ENCODE results near the gene HMCN2.
A peak's percentile ranks its signal among the peaks of the same experiment; 100 is the strongest.

The HMCN2 gene

DNA sequence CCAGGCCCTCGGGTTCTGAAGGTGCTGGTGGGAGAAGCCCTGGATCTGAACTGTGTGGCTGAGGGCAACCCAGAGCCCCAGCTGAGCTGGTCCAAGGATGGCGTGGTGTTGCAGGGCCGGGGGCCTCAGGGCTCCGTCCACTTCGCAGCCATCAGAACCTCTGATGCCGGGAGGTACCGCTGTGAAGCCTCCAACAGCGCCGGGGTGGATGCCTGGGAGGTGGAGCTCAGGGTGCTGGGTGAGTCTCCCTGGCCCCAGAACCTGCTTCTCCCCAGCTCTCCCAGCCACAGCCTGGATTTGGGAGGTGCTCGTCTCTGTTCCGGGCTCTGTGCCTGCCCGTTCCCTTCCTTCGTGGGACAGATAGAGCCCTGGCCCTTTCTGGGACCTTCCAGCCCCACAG is 75.6 kb downstream of the HMCN2 start:
- Histone ChIP-seq H3K9me3 (ENCODE audit: control insufficient read depth, low read length) (no peaks in the 10 kb centered on the region), H4K91ac (ENCODE audit: low read length) (no peak overlapping the region), H3K14ac (ENCODE audit: low read length in 2 of 2) (no peak overlapping the region), H3K23ac (ENCODE audit: low read length in 2 of 2) (no peak overlapping the region), H3K18ac (ENCODE audit: low read depth in 1 of 2, low read length in 2 of 2) (no peak overlapping the region), H3K36me3 (ENCODE audit: control insufficient read depth in 1 of 2, insufficient read depth in 2 of 2, low read depth in 1 of 2, low read length in 2 of 2) (no peaks in the 10 kb centered on the region), H2BK15ac (ENCODE audit: low read depth, poor library complexity, severe bottlenecking) (no peak overlapping the region), H3K27me3 (ENCODE audit: control insufficient read depth in 1 of 2, insufficient read depth in 1 of 2, low read length in 2 of 2) (peaks cover 8 to 33% of the 10 kb centered on the region in 2 experiments), H3K9ac (ENCODE audit: low read length) (no peak overlapping the region), H2BK5ac (ENCODE audit: low read depth, low read length, poor library complexity, severe bottlenecking) (no peak overlapping the region), H3K79me1 (replicated peaks; ENCODE audit: low read length, poor library complexity, severe bottlenecking) (no peaks in the 10 kb centered on the region), H2BK12ac (ENCODE audit: low read length in 2 of 2) (no peak overlapping the region), H2AK5ac (ENCODE audit: low read length, severe bottlenecking) (no peak overlapping the region), H3K4me2 (ENCODE audit: low read length, poor library complexity, severe bottlenecking) (no peak overlapping the region), H2BK120ac (ENCODE audit: low read depth, low read length) (no peak overlapping the region), H4K8ac (ENCODE audit: low read length) (no peak overlapping the region), H2AFZ (ENCODE audit: low read depth, low read length) (no peak overlapping the region), H3K4ac (ENCODE audit: low read depth in 1 of 2, low read length in 2 of 2) (no peak overlapping the region), H3K4me1 (ENCODE audit: control insufficient read depth, insufficient read depth, low read depth, low read length) (peaks cover 8% of the 10 kb centered on the region), H3K4me3 (ENCODE audit: insufficient read depth in 1 of 2, low read depth in 1 of 2, low read length in 2 of 2) (no peak overlapping the region), H3K27ac (ENCODE audit: low read length, poor library complexity, severe bottlenecking) (no peak overlapping the region)
- WGBS = 88% methylated on average over 13 of the region's 13 CpGs
- DNase-seq = no peak

DNA sequence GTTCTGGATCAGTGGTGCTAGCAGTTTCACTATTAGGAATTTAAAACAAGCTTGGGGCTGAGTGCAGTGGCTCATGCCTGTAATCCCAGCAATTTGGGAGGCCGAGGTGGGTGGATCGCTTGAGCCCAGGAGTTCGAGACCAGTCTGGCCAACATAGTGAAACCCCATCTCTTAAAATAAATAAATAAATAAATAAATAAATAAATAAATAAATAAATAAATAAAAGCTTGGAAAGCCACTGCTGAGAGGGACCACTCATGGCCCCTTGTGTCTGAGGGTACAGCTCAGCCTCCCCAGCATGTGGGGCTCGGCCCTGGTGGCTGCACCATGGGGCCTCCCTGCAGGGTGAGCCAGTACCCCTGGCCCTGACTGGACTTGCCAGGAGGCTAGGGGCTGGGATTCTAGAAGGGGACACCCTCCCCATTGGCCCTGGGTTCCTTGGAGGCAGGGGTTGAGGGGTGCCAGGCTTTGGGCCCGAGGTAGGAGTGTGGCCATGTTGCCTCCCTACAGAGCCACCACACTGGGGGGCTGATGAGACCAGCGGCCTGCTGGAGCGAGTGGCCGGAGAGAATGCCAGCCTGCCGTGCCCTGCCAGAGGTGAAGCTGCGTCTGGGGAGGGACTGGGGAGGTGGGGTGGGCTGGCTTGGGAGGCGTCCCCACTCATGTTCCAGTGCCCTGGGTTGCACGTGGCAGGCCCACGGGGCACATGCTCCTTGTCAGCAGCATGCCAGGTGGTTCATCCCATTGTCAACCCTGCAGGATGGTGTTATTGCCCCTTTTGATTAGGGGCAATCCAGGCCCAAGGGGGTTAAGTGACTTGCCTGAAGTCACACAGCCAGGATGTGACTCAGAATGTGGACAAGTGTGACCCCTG is 76.5 kb downstream of the HMCN2 start:
- Histone ChIP-seq H3K23ac (ENCODE audit: low read length in 2 of 2) (no peak overlapping the region), H3K27ac (ENCODE audit: low read length, poor library complexity, severe bottlenecking) (no peak overlapping the region), H2BK15ac (ENCODE audit: low read depth, poor library complexity, severe bottlenecking) (no peak overlapping the region), H2BK120ac (ENCODE audit: low read depth, low read length) (no peak overlapping the region), H2BK5ac (ENCODE audit: low read depth, low read length, poor library complexity, severe bottlenecking) (no peak overlapping the region), H3K18ac (ENCODE audit: low read depth in 1 of 2, low read length in 2 of 2) (no peak overlapping the region), H3K4me1 (ENCODE audit: control insufficient read depth, insufficient read depth, low read depth, low read length) (peaks cover 8% of the 10 kb centered on the region), H3K4me2 (ENCODE audit: low read length, poor library complexity, severe bottlenecking) (no peak overlapping the region), H3K9ac (ENCODE audit: low read length) (no peak overlapping the region), H3K14ac (ENCODE audit: low read length in 2 of 2) (peak overlapping the region in 1 of 2 experiments; percentile 86), H3K4me3 (ENCODE audit: insufficient read depth in 1 of 2, low read depth in 1 of 2, low read length in 2 of 2) (no peak overlapping the region), H2AFZ (ENCODE audit: low read depth, low read length) (no peak overlapping the region), H3K36me3 (ENCODE audit: control insufficient read depth in 1 of 2, insufficient read depth in 2 of 2, low read depth in 1 of 2, low read length in 2 of 2) (no peaks in the 10 kb centered on the region), H3K79me1 (replicated peaks; ENCODE audit: low read length, poor library complexity, severe bottlenecking) (no peaks in the 10 kb centered on the region), H2BK12ac (ENCODE audit: low read length in 2 of 2) (peak overlapping the region in 1 of 2 experiments; percentile 15), H3K9me3 (ENCODE audit: control insufficient read depth, low read length) (no peaks in the 10 kb centered on the region), H3K4ac (ENCODE audit: low read depth in 1 of 2, low read length in 2 of 2) (no peak overlapping the region), H4K8ac (ENCODE audit: low read length) (no peak overlapping the region), H3K27me3 (ENCODE audit: control insufficient read depth in 1 of 2, insufficient read depth in 1 of 2, low read length in 2 of 2) (peaks cover 7 to 28% of the 10 kb centered on the region in 2 experiments), H2AK5ac (ENCODE audit: low read length, severe bottlenecking) (no peak overlapping the region), H4K91ac (ENCODE audit: low read length) (no peak overlapping the region)
- no peak for DNase-seq
- WGBS = 80% methylated on average over 10 of the region's 13 CpGs

DNA sequence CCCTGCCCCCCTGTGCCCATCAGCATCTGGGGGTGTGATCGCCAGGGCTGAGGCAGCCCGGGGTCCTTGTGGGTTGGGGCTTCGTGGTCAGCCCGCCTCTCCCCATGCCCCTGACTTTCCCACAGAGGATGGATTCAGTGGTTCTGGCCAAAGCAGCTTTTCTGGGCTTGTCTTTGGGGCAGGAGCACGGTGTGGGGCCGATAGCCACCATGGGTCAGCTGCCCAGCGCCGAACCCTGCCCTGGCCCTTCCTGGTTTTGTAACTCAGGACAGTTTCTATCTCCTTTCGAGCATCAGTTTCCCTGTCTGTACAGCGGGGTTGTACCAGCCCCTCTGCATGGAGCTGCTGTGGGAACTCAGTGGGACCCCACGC is 77.1 kb downstream of the HMCN2 start:
- Histone ChIP-seq H3K36me3 (ENCODE audit: control insufficient read depth in 1 of 2, insufficient read depth in 2 of 2, low read depth in 1 of 2, low read length in 2 of 2) (no peaks in the 10 kb centered on the region), H3K9me3 (ENCODE audit: control insufficient read depth, low read length) (no peaks in the 10 kb centered on the region), H2BK5ac (ENCODE audit: low read depth, low read length, poor library complexity, severe bottlenecking) (no peak overlapping the region), H2BK120ac (ENCODE audit: low read depth, low read length) (no peak overlapping the region), H3K4me2 (ENCODE audit: low read length, poor library complexity, severe bottlenecking) (no peak overlapping the region), H3K23ac (ENCODE audit: low read length in 2 of 2) (no peak overlapping the region), H2BK15ac (ENCODE audit: low read depth, poor library complexity, severe bottlenecking) (no peak overlapping the region), H4K8ac (ENCODE audit: low read length) (no peak overlapping the region), H3K4ac (ENCODE audit: low read depth in 1 of 2, low read length in 2 of 2) (no peak overlapping the region), H3K27ac (ENCODE audit: low read length, poor library complexity, severe bottlenecking) (no peak overlapping the region), H3K18ac (ENCODE audit: low read depth in 1 of 2, low read length in 2 of 2) (no peak overlapping the region), H3K4me1 (ENCODE audit: control insufficient read depth, insufficient read depth, low read depth, low read length) (peaks cover 8% of the 10 kb centered on the region), H3K9ac (ENCODE audit: low read length) (no peak overlapping the region), H2AFZ (ENCODE audit: low read depth, low read length) (no peak overlapping the region), H4K91ac (ENCODE audit: low read length) (no peak overlapping the region), H3K79me1 (replicated peaks; ENCODE audit: low read length, poor library complexity, severe bottlenecking) (no peaks in the 10 kb centered on the region), H2BK12ac (ENCODE audit: low read length in 2 of 2) (peak overlapping the region in 1 of 2 experiments; percentile 15), H3K4me3 (ENCODE audit: insufficient read depth in 1 of 2, low read depth in 1 of 2, low read length in 2 of 2) (no peak overlapping the region), H3K14ac (ENCODE audit: low read length in 2 of 2) (peak overlapping the region in 1 of 2 experiments; percentile 86), H2AK5ac (ENCODE audit: low read length, severe bottlenecking) (no peak overlapping the region), H3K27me3 (ENCODE audit: control insufficient read depth in 1 of 2, insufficient read depth in 1 of 2, low read length in 2 of 2) (peaks cover 12 to 30% of the 10 kb centered on the region in 2 experiments)
- WGBS = 76% methylated on average over 11 of the region's 11 CpGs
- no peak for DNase-seq

DNA sequence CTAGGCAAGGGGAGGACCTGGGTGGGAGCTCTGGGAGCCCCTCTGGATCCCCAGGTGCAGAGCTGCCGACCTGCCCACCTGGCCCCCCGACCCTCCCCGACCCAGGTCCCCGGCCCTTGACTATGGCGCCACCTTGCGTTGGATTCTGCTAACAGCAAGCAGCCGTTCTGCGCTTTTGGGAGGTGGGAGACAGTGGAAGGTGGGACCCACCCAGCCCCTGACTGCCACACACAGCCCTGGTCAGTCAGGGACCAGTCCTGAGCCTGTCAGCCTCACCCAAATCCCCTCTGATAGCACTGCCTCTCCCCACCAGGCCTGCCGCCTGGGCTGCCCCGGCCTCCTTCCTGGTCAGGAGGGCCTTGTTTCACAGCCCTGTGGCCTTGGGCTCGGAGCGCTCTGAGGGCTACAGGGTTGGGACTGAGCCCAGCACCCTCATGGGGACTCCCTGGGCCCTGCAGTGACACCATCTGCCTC is 77.9 kb downstream of the HMCN2 start:
- no peak overlapping the region for H4K8ac ChIP-seq (ENCODE audit: low read length)
- no peaks in the 10 kb centered on the region for H3K9me3 ChIP-seq (ENCODE audit: control insufficient read depth, low read length)
- DNase-seq = no peak
- peaks cover 20 to 36% of the 10 kb centered on the region in 2 experiments for H3K27me3 ChIP-seq (ENCODE audit: control insufficient read depth in 1 of 2, insufficient read depth in 1 of 2, low read length in 2 of 2)
- no peak overlapping the region for H3K23ac ChIP-seq (ENCODE audit: low read length in 2 of 2)
- no peak overlapping the region for H3K4me2 ChIP-seq (ENCODE audit: low read length, poor library complexity, severe bottlenecking)
- H3K4me1 ChIP-seq (ENCODE audit: control insufficient read depth, insufficient read depth, low read depth, low read length) = peaks cover 8% of the 10 kb centered on the region
- no peak overlapping the region for H3K18ac ChIP-seq (ENCODE audit: low read depth in 1 of 2, low read length in 2 of 2)
- no peak overlapping the region for H2AFZ ChIP-seq (ENCODE audit: low read depth, low read length)
- no peaks in the 10 kb centered on the region for H3K79me1 ChIP-seq (replicated peaks; ENCODE audit: low read length, poor library complexity, severe bottlenecking)
- no peak overlapping the region for H2BK120ac ChIP-seq (ENCODE audit: low read depth, low read length)
- H2AK5ac ChIP-seq (ENCODE audit: low read length, severe bottlenecking) = peak overlapping the region; percentile 46
- WGBS = 45% methylated on average over 8 of the region's 12 CpGs
- H4K91ac ChIP-seq (ENCODE audit: low read length) = no peak overlapping the region
- H3K9ac ChIP-seq (ENCODE audit: low read length) = no peak overlapping the region
- H2BK12ac ChIP-seq (ENCODE audit: low read length in 2 of 2) = peak overlapping the region in 1 of 2 experiments; percentile 23
- no peak overlapping the region for H3K14ac ChIP-seq (ENCODE audit: low read length in 2 of 2)
- no peak overlapping the region for H3K4me3 ChIP-seq (ENCODE audit: insufficient read depth in 1 of 2, low read depth in 1 of 2, low read length in 2 of 2)
- no peaks in the 10 kb centered on the region for H3K36me3 ChIP-seq (ENCODE audit: control insufficient read depth in 1 of 2, insufficient read depth in 2 of 2, low read depth in 1 of 2, low read length in 2 of 2)
- H3K4ac ChIP-seq (ENCODE audit: low read depth in 1 of 2, low read length in 2 of 2) = no peak overlapping the region
- no peak overlapping the region for H2BK5ac ChIP-seq (ENCODE audit: low read depth, low read length, poor library complexity, severe bottlenecking)
- H2BK15ac ChIP-seq (ENCODE audit: low read depth, poor library complexity, severe bottlenecking) = no peak overlapping the region
- H3K27ac ChIP-seq (ENCODE audit: low read length, poor library complexity, severe bottlenecking) = no peak overlapping the region

All from mesenchymal stem cell (in vitro differentiated cells and primary cell).